GM21825 (cell line): ENCODE measurements around the gene COQ8B.

Source experiments
- ATAC-seq: cut with Tn5 transposase; IDR thresholded peaks from one replicate; pipeline ENCODE4 v1.9.1; 2021; ENCODE audit warnings: mild to moderate bottlenecking, moderate library complexity; ENCODE audit not compliant: unreplicated experiment

COQ8B gene

GRCh38 chr19:40718774-40719391 is 2.2 kb upstream of the COQ8B start:
- no peak for ATAC-seq

- ATAC-seq = no peak
Observed at GRCh38 chr19:40717880-40718773, 1.4 kb upstream of the COQ8B start.

- no peak for ATAC-seq
Observed at GRCh38 chr19:40717325-40717879, 716 bp upstream of the COQ8B start.

- ATAC-seq = no peak
Observed at GRCh38 chr19:40716031-40716481, 630 bp downstream of the COQ8B start.

- peak; percentile 44 for ATAC-seq
Observed at GRCh38 chr19:40714441-40715299, 2.0 kb downstream of the COQ8B start.

- ATAC-seq = no peak
Observed at GRCh38 chr19:40713939-40714338, 2.7 kb downstream of the COQ8B start.

- ATAC-seq = no peak
Observed at GRCh38 chr19:40709817-40710216, 6.9 kb downstream of the COQ8B start.

- no peak for ATAC-seq
Observed at GRCh38 chr19:40707615-40708014, 9.1 kb downstream of the COQ8B start.

- ATAC-seq = no peak
Observed at GRCh38 chr19:40705950-40706619, 10.6 kb downstream of the COQ8B start.

GRCh38 chr19:40705362-40705651 is 11.4 kb downstream of the COQ8B start:
- no peak for ATAC-seq

- ATAC-seq = no peak
Observed at GRCh38 chr19:40704491-40705361, 12.0 kb downstream of the COQ8B start.

- ATAC-seq = no peak
Observed at GRCh38 chr19:40703029-40703755, 13.5 kb downstream of the COQ8B start.

- ATAC-seq = no peak
Observed at GRCh38 chr19:40702337-40703012, 14.2 kb downstream of the COQ8B start.

GRCh38 chr19:40701758-40702157 is 14.9 kb downstream of the COQ8B start:
- no peak for ATAC-seq

GRCh38 chr19:40700083-40700482 is 16.6 kb downstream of the COQ8B start:
- ATAC-seq = no peak

GRCh38 chr19:40697007-40697406 is 19.7 kb downstream of the COQ8B start:
- ATAC-seq = no peak

- no peak for ATAC-seq
Observed at GRCh38 chr19:40695881-40696280, 20.8 kb downstream of the COQ8B start.

- ATAC-seq = no peak
Observed at GRCh38 chr19:40693896-40694295, 22.8 kb downstream of the COQ8B start.
